Gastrocnemius medialis (tissue), 4 donors: Measurements from ENCODE around the gene PRDM2. TPM values are rescaled to one million over a fixed set of nuclear protein-coding genes. Genes with fewer than 3 reads are reported as not detected.

Source experiments
- ATAC-seq, 2 donors: fragments of 150-250 bp; one replicate each; pipeline ENCODE4 v1.9.1; 2016
- DNase-seq, 2 donors: peaks; one replicate each; pipeline ENCODE4 v3.0.0-alpha.2; 2019
- H3K27ac ChIP-seq, 4 donors: fragments of 200-600 bp; sonication (generic); 1 replicate in 1 of 4; 2 replicates in 3 of 4; pipeline ENCODE4 v1.5.1; 2016 to 2018; ENCODE audit warnings: mild to moderate bottlenecking in 2 of 4, moderate library complexity in 1 of 4
- H3K27me3 ChIP-seq, 3 donors: fragments of 200-600 bp; sonication (generic) in 2 of 3; 1 replicate in 1 of 3; 2 replicates in 2 of 3; pipeline versions ENCODE4 v1.5.1 to v1.6.0; 2016 to 2019; ENCODE audit warnings: mild to moderate bottlenecking in 1 of 3, moderate library complexity in 1 of 3
- H3K36me3 ChIP-seq, 2 donors: fragments of 200-600 bp; sonication (generic) in 1 of 2; one replicate each; pipeline ENCODE4 v1.5.1; 2017 to 2018
- H3K4me1 ChIP-seq, 2 donors: fragments of 200-600 bp; sonication (generic) in 1 of 2; one replicate each; pipeline ENCODE4 v1.5.1; 2016 to 2017; ENCODE audit warnings: mild to moderate bottlenecking in 2 of 2
- H3K4me3 ChIP-seq, 4 donors: fragments of 200-600 bp; sonication (generic) in 3 of 4; 1 replicate in 1 of 4; 2 replicates in 3 of 4; pipeline ENCODE4 v1.5.1; 2016 to 2019; ENCODE audit warnings: mild to moderate bottlenecking in 2 of 4
- H3K9me3 ChIP-seq, 3 donors: fragments of 200-600 bp; sonication (generic) in 2 of 3; 1 replicate in 1 of 3; 2 replicates in 2 of 3; pipeline ENCODE4 v1.5.1; 2016 to 2019
- CTCF ChIP-seq, 5 experiments: fragments of 450-650 bp in 3 of 5; fragments of 200-600 bp in 2 of 5; sonication (generic) in 2 of 5; IDR thresholded peaks in 4 of 5; conservative IDR thresholded peaks in 1 of 5; 1 replicate in 4 of 5; 2 replicates in 1 of 5; pipeline ENCODE4 v1.5.1; 2016 to 2019; ENCODE audit warnings: antibody characterized with exemption in 5 of 5, mild to moderate bottlenecking in 3 of 5, moderate library complexity in 3 of 5
- POLR2A ChIP-seq, 2 donors: fragments of 450-650 bp; IDR thresholded peaks; one replicate each; pipeline ENCODE4 v1.6.1; 2017; ENCODE audit warnings: antibody characterized with exemption in 2 of 2, mild to moderate bottlenecking in 2 of 2, moderate library complexity in 2 of 2
- in situ Hi-C, 4 donors: fragments of 200-750 bp; cut with MboI; loops; one replicate each; pipeline versions ENCODE4 v1.15.0 to v1.8.0; 2017; ENCODE audit warnings: low sequenced_read_pairs in 4 of 4
- intact Hi-C: fragments of 100-400 bp; cut with DNase I; formaldehyde crosslinking; loops from one replicate; pipeline ENCODE4 v1.15.1; 2023; ENCODE audit warnings: low total_unique reads
- total RNA-seq, 4 donors: library from RNA; depleted of rRNA; stranded (reverse); fragments of >200 nt; gene quantifications; one replicate each; pipeline versions ENCODE4 v1.1.0 to v1.2.3, GENCODE V29; 2016

The PRDM2 gene
- total RNA-seq, 4 donors from 2014 or later = 24.1 to 38.3 (median 35.6) TPM

- Histone ChIP-seq H3K27me3 (no peaks in the 10 kb centered on the region), H3K36me3 (no peaks in the 10 kb centered on the region), H3K9me3 (no peaks in the 10 kb centered on the region), H3K4me1 (no peaks in the 10 kb centered on the region), H3K4me3 (no peak overlapping the region), H3K27ac (no peak overlapping the region)
- intact Hi-C loops = no loop called here
- ATAC-seq (no peak), DNase-seq (no peak)
- in situ Hi-C loops = no loop called here
- no peak for TF ChIP-seq POLR2A (IDR thresholded peaks at IDR 0.05)
- no peak for TF ChIP-seq CTCF (IDR thresholded peaks at IDR 0.05 in 4 of 5, conservative IDR thresholded peaks at IDR 0.05 in 1 of 5)
These were observed 155.6 kb downstream of the PRDM2 start for GRCh38 chr1:13855554-13855953.

- DNase-seq = no peak
- TF ChIP-seq POLR2A (IDR thresholded peaks at IDR 0.05) (no peak), CTCF (IDR thresholded peaks at IDR 0.05 in 4 of 5, conservative IDR thresholded peaks at IDR 0.05 in 1 of 5) (no peak)
- H3K27me3 ChIP-seq = no peaks in the 10 kb centered on the region
- H3K9me3 ChIP-seq = no peaks in the 10 kb centered on the region
- in situ Hi-C loops (no loop called here), intact Hi-C loops (no loop called here)
- H3K27ac ChIP-seq = no peak overlapping the region
- no peak for ATAC-seq
- no peaks in the 10 kb centered on the region for H3K36me3 ChIP-seq
- H3K4me3 ChIP-seq = no peak overlapping the region
- no peaks in the 10 kb centered on the region for H3K4me1 ChIP-seq
These were observed 160.0 kb downstream of the PRDM2 start for GRCh38 chr1:13860031-13860430.

GRCh38 chr1:13864760-13865159 lies 164.8 kb downstream of the PRDM2 start:
- in situ Hi-C loops = no loop called here
- DNase-seq (no peak), ATAC-seq (no peak)
- intact Hi-C loops = loop anchor here (5.0 kb wide), 1 partner anchor 38 kb away; no protein-coding TSS in a partner anchor
- Histone ChIP-seq H3K4me3 (no peak overlapping the region), H3K9me3 (no peaks in the 10 kb centered on the region), H3K27ac (no peak overlapping the region), H3K27me3 (no peaks in the 10 kb centered on the region), H3K4me1 (no peaks in the 10 kb centered on the region), H3K36me3 (no peaks in the 10 kb centered on the region)
- TF ChIP-seq CTCF (IDR thresholded peaks at IDR 0.05 in 4 of 5, conservative IDR thresholded peaks at IDR 0.05 in 1 of 5) (no peak), POLR2A (IDR thresholded peaks at IDR 0.05) (no peak)

- Histone ChIP-seq H3K9me3 (no peaks in the 10 kb centered on the region), H3K4me1 (no peaks in the 10 kb centered on the region), H3K27me3 (no peaks in the 10 kb centered on the region), H3K27ac (no peak overlapping the region), H3K4me3 (no peak overlapping the region), H3K36me3 (no peaks in the 10 kb centered on the region)
- DNase-seq = no peak
- in situ Hi-C loops (no loop called here), intact Hi-C loops (loop anchor here (5.0 kb wide), 1 partner anchor 36 kb away; no protein-coding TSS in a partner anchor)
- no peak for ATAC-seq
- TF ChIP-seq POLR2A (IDR thresholded peaks at IDR 0.05) (no peak), CTCF (IDR thresholded peaks at IDR 0.05 in 4 of 5, conservative IDR thresholded peaks at IDR 0.05 in 1 of 5) (no peak)
These were observed 165.9 kb downstream of the PRDM2 start for GRCh38 chr1:13865851-13866250.

- intact Hi-C loops = loop anchor here (5.0 kb wide), 1 partner anchor 35 kb away; no protein-coding TSS in a partner anchor
These were observed 167.6 kb downstream of the PRDM2 start for GRCh38 chr1:13867603-13868002.

More at GRCh38 chr1:13867603-13868002, 167.6 kb downstream of the PRDM2 start:
- H3K4me1 ChIP-seq = no peaks in the 10 kb centered on the region
- H3K27ac ChIP-seq = no peak overlapping the region
- H3K27me3 ChIP-seq = no peaks in the 10 kb centered on the region
- no peak overlapping the region for H3K4me3 ChIP-seq
- in situ Hi-C loops = no loop called here
- no peak for ATAC-seq
- no peak for DNase-seq
- H3K36me3 ChIP-seq = no peaks in the 10 kb centered on the region
- no peaks in the 10 kb centered on the region for H3K9me3 ChIP-seq
- no peak for TF ChIP-seq POLR2A (IDR thresholded peaks at IDR 0.05)
- TF ChIP-seq CTCF (IDR thresholded peaks at IDR 0.05 in 4 of 5, conservative IDR thresholded peaks at IDR 0.05 in 1 of 5) = no peak
